Measurements from ENCODE around the gene DGKI. TPM values are rescaled to one million over a fixed set of nuclear protein-coding genes. Genes with fewer than 3 reads are reported as not detected.

Gene DGKI
- polyA plus RNA-seq, 2 donors: 0.09 to 0.12 TPM

DNA sequence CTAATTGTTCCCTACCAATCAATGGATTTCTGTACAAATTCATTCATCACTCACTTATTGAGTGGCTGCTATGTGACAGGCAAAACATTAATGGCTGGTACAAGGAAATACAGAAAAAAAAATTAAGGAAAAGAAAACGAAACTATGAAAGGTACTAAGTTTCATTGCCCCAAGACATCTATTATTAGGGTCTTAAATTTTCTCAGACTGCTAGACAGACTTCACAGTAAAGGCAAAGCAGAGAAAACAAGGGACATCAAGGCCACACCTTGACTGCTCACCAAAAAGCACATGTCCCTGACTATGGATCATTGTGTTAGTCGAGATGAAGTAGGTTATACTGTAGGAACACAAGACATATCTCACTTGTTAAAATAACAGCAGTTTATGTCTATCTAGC lies 36.5 kb downstream of the DGKI start:
- 71 to 74% methylated on average over 2 of the region's 2 CpGs for WGBS, 2 donors
- no peaks in the 10 kb centered on the region for H3K4me1 ChIP-seq (ENCODE audit: control insufficient read depth in 2 of 2, insufficient read depth in 2 of 2, low read length in 1 of 2)
- H3K27me3 ChIP-seq (ENCODE audit: control insufficient read depth in 1 of 2, insufficient read depth in 2 of 2, low read length in 2 of 2): no peaks in the 10 kb centered on the region
- H3K4me3 ChIP-seq (ENCODE audit: low read depth in 1 of 2, low read length in 2 of 2): no peak overlapping the region
- H3K9me3 ChIP-seq (ENCODE audit: control insufficient read depth in 2 of 2, insufficient read depth in 1 of 2, low read depth in 1 of 2, low read length in 1 of 2): no peaks in the 10 kb centered on the region
- H3K27ac ChIP-seq (ENCODE audit: low read depth in 2 of 2, low read length in 1 of 2): no peak overlapping the region
- H3K36me3 ChIP-seq (ENCODE audit: control insufficient read depth in 2 of 2, insufficient read depth in 2 of 2, low read length in 1 of 2): no peaks in the 10 kb centered on the region

DNA sequence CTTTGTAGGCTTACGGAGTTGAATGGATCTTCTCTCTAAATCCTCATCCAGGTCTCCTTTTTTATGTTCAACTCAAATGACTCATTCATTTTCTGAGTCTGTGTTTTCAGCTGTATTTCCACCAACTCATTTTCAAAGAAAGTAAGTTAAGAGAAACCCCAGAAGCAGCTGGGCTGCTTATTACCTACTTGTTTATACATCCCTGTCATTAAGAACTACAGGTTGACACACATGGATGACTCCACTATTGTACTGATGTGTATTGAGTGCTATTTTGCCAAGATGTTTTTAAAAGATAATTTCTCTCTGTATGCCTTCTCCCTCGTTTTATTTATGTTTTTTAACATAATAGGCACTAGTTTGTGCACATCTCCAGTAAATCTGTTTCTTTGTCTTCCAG lies 41.9 kb downstream of the DGKI start:
- no peaks in the 10 kb centered on the region for H3K36me3 ChIP-seq (ENCODE audit: control insufficient read depth in 2 of 2, insufficient read depth in 2 of 2, low read length in 1 of 2)
- H3K9me3 ChIP-seq (ENCODE audit: control insufficient read depth in 2 of 2, insufficient read depth in 1 of 2, low read depth in 1 of 2, low read length in 1 of 2): no peaks in the 10 kb centered on the region
- H3K27me3 ChIP-seq (ENCODE audit: control insufficient read depth in 1 of 2, insufficient read depth in 2 of 2, low read length in 2 of 2): no peaks in the 10 kb centered on the region
- H3K27ac ChIP-seq (ENCODE audit: low read depth in 2 of 2, low read length in 1 of 2): no peak overlapping the region
- WGBS, 2 donors: 47 to 54% methylated on average over 2 of the region's 2 CpGs
- H3K4me3 ChIP-seq (ENCODE audit: low read depth in 1 of 2, low read length in 2 of 2): no peak overlapping the region
- H3K4me1 ChIP-seq (ENCODE audit: control insufficient read depth in 2 of 2, insufficient read depth in 2 of 2, low read length in 1 of 2): no peaks in the 10 kb centered on the region

DNA sequence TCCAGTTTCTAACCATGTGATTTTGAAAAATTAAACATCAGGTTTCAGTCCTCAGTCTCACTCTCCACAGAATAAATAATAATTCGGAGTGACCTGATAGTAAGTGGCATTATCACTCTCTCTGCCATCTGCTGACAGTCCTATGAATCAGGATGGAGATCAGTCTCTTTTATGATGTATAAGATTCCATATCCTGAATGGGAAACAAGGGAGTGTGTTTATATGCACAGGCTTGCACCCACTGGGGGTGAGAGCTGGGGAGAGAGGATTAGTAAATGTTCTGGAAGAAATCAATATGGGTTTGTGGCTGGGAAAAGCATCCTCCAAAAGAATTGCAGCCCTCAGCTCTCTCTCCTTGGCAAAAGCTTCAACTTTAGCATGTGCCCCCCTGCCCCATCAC lies 45.3 kb downstream of the DGKI start:
- Histone ChIP-seq H3K27ac (ENCODE audit: low read depth in 2 of 2, low read length in 1 of 2) (no peak overlapping the region), H3K4me1 (ENCODE audit: control insufficient read depth in 2 of 2, insufficient read depth in 2 of 2, low read length in 1 of 2) (no peaks in the 10 kb centered on the region), H3K9me3 (ENCODE audit: control insufficient read depth in 2 of 2, insufficient read depth in 1 of 2, low read depth in 1 of 2, low read length in 1 of 2) (no peaks in the 10 kb centered on the region), H3K4me3 (ENCODE audit: low read depth in 1 of 2, low read length in 2 of 2) (no peak overlapping the region), H3K27me3 (ENCODE audit: control insufficient read depth in 1 of 2, insufficient read depth in 2 of 2, low read length in 2 of 2) (no peaks in the 10 kb centered on the region), H3K36me3 (ENCODE audit: control insufficient read depth in 2 of 2, insufficient read depth in 2 of 2, low read length in 1 of 2) (no peaks in the 10 kb centered on the region)
- WGBS, 2 donors: 57 to 83% methylated on average over 1 of the region's 1 CpG

DNA sequence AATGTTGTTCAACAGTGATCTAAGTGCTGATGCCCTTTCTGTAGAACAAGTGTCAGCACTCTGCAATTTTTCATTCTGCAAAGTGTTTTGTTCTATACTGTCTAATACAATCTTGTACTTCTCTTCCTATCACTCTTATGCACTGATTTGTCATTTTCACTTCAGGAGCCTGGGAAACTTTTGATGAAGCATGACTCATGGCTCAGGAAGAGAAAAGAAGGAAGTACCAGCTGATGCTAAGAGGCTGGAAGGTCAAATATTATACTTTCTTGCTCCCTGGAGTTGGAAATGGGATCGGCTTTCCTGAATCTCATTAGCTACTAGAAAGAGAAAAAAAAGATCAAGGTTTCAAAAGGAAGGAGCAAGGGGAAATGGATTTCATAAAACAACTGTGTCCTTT lies 45.8 kb downstream of the DGKI start:
- Histone ChIP-seq H3K4me3 (ENCODE audit: low read depth in 1 of 2, low read length in 2 of 2) (no peak overlapping the region), H3K4me1 (ENCODE audit: control insufficient read depth in 2 of 2, insufficient read depth in 2 of 2, low read length in 1 of 2) (no peaks in the 10 kb centered on the region), H3K36me3 (ENCODE audit: control insufficient read depth in 2 of 2, insufficient read depth in 2 of 2, low read length in 1 of 2) (no peaks in the 10 kb centered on the region), H3K27me3 (ENCODE audit: control insufficient read depth in 1 of 2, insufficient read depth in 2 of 2, low read length in 2 of 2) (no peaks in the 10 kb centered on the region), H3K9me3 (ENCODE audit: control insufficient read depth in 2 of 2, insufficient read depth in 1 of 2, low read depth in 1 of 2, low read length in 1 of 2) (no peaks in the 10 kb centered on the region), H3K27ac (ENCODE audit: low read depth in 2 of 2, low read length in 1 of 2) (no peak overlapping the region)
- 55 to 59% methylated on average over 1 of the region's 1 CpG for WGBS, 2 donors

DNA sequence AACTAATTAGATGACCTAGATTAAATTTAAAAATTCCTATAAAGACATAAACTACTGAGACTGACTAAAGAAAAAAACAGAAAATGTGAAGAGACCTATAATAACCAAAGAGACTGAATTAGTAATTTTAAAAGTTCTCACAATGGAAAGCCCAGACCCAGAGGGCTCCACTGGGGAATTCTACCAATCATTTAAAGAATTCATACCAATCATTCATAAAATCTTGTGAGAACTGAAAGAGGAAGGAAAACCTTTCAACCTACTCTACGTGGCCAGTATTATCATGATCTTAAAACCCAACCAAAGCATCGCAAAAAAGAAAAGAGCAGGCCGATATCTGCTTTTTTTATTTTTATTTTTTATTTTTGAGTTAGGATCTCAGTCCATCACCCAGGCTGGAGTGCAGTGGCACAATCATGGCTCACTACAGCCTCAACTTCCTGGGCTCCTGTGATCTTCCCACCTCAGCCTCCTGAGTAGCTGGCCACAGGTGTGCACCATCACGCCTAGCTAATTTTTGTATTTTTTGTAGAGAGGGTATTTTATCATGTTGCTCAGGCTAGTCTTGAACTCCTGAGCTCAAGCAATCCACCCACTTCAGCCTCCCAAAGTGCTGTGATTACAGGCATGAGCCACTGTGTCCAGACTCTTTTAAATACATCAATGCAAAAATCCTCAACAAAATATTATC lies 48.6 kb downstream of the DGKI start:
- Histone ChIP-seq H3K9me3 (ENCODE audit: control insufficient read depth in 2 of 2, insufficient read depth in 1 of 2, low read depth in 1 of 2, low read length in 1 of 2) (no peaks in the 10 kb centered on the region), H3K4me3 (ENCODE audit: low read depth in 1 of 2, low read length in 2 of 2) (no peak overlapping the region), H3K36me3 (ENCODE audit: control insufficient read depth in 2 of 2, insufficient read depth in 2 of 2, low read length in 1 of 2) (no peaks in the 10 kb centered on the region), H3K27ac (ENCODE audit: low read depth in 2 of 2, low read length in 1 of 2) (no peak overlapping the region), H3K27me3 (ENCODE audit: control insufficient read depth in 1 of 2, insufficient read depth in 2 of 2, low read length in 2 of 2) (no peaks in the 10 kb centered on the region), H3K4me1 (ENCODE audit: control insufficient read depth in 2 of 2, insufficient read depth in 2 of 2, low read length in 1 of 2) (no peaks in the 10 kb centered on the region)
- 83 to 85% methylated on average over 4 of the region's 4 CpGs for WGBS, 2 donors

DNA sequence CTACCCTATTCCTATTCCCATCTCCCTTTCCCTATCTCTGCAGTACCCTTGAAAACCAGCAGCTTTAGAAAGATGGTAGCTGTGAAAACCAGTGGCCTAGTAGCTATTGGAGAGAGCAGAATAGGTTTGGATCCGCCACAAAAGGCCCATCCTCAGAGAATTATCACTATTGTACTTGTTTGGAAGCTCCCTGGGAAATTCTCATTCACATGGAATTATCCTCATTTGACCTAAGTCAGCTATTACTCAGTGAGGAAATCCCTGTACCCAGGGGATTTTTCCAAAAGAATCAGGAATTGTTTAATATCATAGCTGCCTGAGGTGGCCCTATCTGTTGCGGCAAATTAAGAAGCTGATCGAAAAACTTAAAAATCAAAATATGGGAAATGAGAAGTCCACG lies 51.6 kb downstream of the DGKI start:
- H3K4me1 ChIP-seq (ENCODE audit: control insufficient read depth in 2 of 2, insufficient read depth in 2 of 2, low read length in 1 of 2): no peaks in the 10 kb centered on the region
- no peak overlapping the region for H3K27ac ChIP-seq (ENCODE audit: low read depth in 2 of 2, low read length in 1 of 2)
- 91 to 92% methylated on average over 4 of the region's 4 CpGs for WGBS, 2 donors
- H3K4me3 ChIP-seq (ENCODE audit: low read depth in 1 of 2, low read length in 2 of 2): no peak overlapping the region
- H3K9me3 ChIP-seq (ENCODE audit: control insufficient read depth in 2 of 2, insufficient read depth in 1 of 2, low read depth in 1 of 2, low read length in 1 of 2): no peaks in the 10 kb centered on the region
- no peaks in the 10 kb centered on the region for H3K27me3 ChIP-seq (ENCODE audit: control insufficient read depth in 1 of 2, insufficient read depth in 2 of 2, low read length in 2 of 2)
- no peaks in the 10 kb centered on the region for H3K36me3 ChIP-seq (ENCODE audit: control insufficient read depth in 2 of 2, insufficient read depth in 2 of 2, low read length in 1 of 2)

DNA sequence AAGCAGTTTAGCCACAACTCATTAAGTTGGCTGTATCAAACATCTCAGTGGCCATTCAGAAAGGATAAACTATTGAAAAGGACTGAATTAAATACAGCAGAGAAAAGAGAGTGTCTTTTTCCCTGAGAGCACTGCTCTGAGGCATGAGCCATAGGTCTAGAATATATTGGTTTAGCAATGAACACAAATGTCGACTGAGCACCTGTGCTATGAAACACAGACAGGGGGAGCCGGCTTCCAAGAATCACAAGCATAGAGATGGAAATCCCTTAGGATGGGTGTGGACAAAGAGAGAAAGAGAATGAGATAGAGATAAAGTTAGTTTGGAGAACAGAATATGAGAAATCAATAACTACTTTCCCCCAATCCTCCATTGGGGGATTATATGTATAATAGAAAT lies 54.8 kb downstream of the DGKI start:
- Histone ChIP-seq H3K4me1 (ENCODE audit: control insufficient read depth in 2 of 2, insufficient read depth in 2 of 2, low read length in 1 of 2) (no peaks in the 10 kb centered on the region), H3K27ac (ENCODE audit: low read depth in 2 of 2, low read length in 1 of 2) (no peak overlapping the region), H3K4me3 (ENCODE audit: low read depth in 1 of 2, low read length in 2 of 2) (no peak overlapping the region), H3K36me3 (ENCODE audit: control insufficient read depth in 2 of 2, insufficient read depth in 2 of 2, low read length in 1 of 2) (no peaks in the 10 kb centered on the region), H3K9me3 (ENCODE audit: control insufficient read depth in 2 of 2, insufficient read depth in 1 of 2, low read depth in 1 of 2, low read length in 1 of 2) (no peaks in the 10 kb centered on the region), H3K27me3 (ENCODE audit: control insufficient read depth in 1 of 2, insufficient read depth in 2 of 2, low read length in 2 of 2) (no peaks in the 10 kb centered on the region)
- 77 to 87% methylated on average over 2 of the region's 2 CpGs for WGBS, 2 donors

DNA sequence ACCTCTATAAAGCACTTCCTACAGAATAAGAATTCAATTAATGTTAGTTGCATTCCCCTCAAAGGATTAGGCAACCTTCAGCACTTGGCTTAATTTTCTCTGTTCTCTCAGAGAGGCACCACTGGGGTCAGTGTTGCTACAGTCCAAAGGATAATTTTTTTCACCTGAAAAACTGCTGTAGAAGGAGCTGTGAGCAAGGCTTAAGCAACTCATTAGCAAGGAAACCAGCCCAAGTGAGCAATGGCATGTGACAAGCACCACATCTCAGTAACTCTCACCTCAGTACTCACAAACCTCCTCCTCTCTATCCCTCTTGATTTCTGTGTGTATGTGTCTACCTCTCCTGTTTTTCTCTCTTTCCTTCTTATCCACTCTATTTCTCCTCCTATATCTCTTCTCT lies 55.9 kb downstream of the DGKI start:
- Histone ChIP-seq H3K4me1 (ENCODE audit: control insufficient read depth in 2 of 2, insufficient read depth in 2 of 2, low read length in 1 of 2) (no peaks in the 10 kb centered on the region), H3K27me3 (ENCODE audit: control insufficient read depth in 1 of 2, insufficient read depth in 2 of 2, low read length in 2 of 2) (no peaks in the 10 kb centered on the region), H3K4me3 (ENCODE audit: low read depth in 1 of 2, low read length in 2 of 2) (no peak overlapping the region), H3K36me3 (ENCODE audit: control insufficient read depth in 2 of 2, insufficient read depth in 2 of 2, low read length in 1 of 2) (no peaks in the 10 kb centered on the region), H3K27ac (ENCODE audit: low read depth in 2 of 2, low read length in 1 of 2) (no peak overlapping the region), H3K9me3 (ENCODE audit: control insufficient read depth in 2 of 2, insufficient read depth in 1 of 2, low read depth in 1 of 2, low read length in 1 of 2) (no peaks in the 10 kb centered on the region)

DNA sequence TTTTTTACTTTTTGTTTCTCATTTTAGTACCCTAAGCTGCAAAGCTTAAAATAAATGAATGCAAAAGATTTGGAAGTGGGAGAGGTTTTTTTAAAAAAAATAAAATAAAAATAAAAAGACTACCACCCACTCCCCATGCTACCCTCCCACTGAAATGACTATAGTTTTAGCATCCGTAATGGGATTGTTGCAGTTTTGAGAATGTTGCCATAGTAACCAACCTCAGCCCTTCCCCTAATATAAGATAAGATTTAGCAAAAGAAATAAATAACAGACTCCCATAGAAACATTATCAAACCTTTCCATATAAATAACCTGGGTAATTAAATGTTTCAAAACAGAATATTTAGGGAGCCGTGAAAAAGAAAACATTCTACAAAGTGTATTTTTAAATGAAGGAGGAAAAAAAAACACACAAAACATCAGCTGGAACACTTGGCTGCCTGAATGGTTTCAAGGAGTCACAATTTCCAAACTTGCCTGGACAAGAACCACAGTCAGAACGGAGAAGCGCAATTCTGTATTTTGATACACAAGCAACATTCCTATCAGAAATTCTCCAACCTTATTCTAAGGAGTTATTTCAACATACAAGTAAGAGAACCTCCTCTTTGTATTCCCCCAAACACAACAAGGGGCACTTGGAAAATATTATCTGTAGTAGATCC lies 57.4 kb downstream of the DGKI start:
- no peak overlapping the region for H3K27ac ChIP-seq (ENCODE audit: low read depth in 2 of 2, low read length in 1 of 2)

More for the DNA sequence above, 57.4 kb downstream of the DGKI start:
- 38 to 60% methylated on average over 4 of the region's 4 CpGs for WGBS, 2 donors
- H3K36me3 ChIP-seq (ENCODE audit: control insufficient read depth in 2 of 2, insufficient read depth in 2 of 2, low read length in 1 of 2): no peaks in the 10 kb centered on the region
- no peaks in the 10 kb centered on the region for H3K9me3 ChIP-seq (ENCODE audit: control insufficient read depth in 2 of 2, insufficient read depth in 1 of 2, low read depth in 1 of 2, low read length in 1 of 2)
- H3K4me1 ChIP-seq (ENCODE audit: control insufficient read depth in 2 of 2, insufficient read depth in 2 of 2, low read length in 1 of 2): no peaks in the 10 kb centered on the region
- H3K4me3 ChIP-seq (ENCODE audit: low read depth in 1 of 2, low read length in 2 of 2): no peak overlapping the region
- no peaks in the 10 kb centered on the region for H3K27me3 ChIP-seq (ENCODE audit: control insufficient read depth in 1 of 2, insufficient read depth in 2 of 2, low read length in 2 of 2)
